WTC11 (cell line): ENCODE measurements around the gene RBBP4. TPM values are rescaled to one million over a fixed set of nuclear protein-coding genes. Genes with fewer than 3 reads are reported as not detected.
A peak's percentile ranks its signal among the peaks of the same experiment; 100 is the strongest.

Source experiments
- ATAC-seq: fragments of 200-7000 bp; cut with Tn5 transposase; 2 replicates; pipeline ENCODE4 v1.10.0; 2021; ENCODE audit warnings: mild to moderate bottlenecking, moderate library complexity
- CTCF ChIA-PET: fragments of 300-600 bp; sonication (Branson Sonifier 250); formaldehyde crosslinking; loops from one replicate; lab custom pipeline; 2021; ENCODE audit warnings: antibody characterized with exemption; lab: Charles Lee
- POLR2A ChIA-PET: fragments of 350-600 bp; sonication (Branson Sonifier 250); formaldehyde crosslinking; loops from one replicate; lab custom pipeline; 2021; ENCODE audit warnings: antibody characterized with exemption; lab: Charles Lee
- DNase-seq: peaks from one replicate; pipeline ENCODE4 v3.0.0; 2021; ENCODE audit warnings: low spot score
- H3K27ac Mint-ChIP-seq: 2 replicates; pipeline ENCODE4 v1.8.0; 2021; ENCODE audit warnings: mixed read lengths
- H3K27me3 Mint-ChIP-seq: 2 replicates; pipeline ENCODE4 v1.8.0; 2021; ENCODE audit warnings: low read depth, mild to moderate bottlenecking, moderate library complexity, mixed read lengths
- H3K36me3 Mint-ChIP-seq: 2 replicates; pipeline ENCODE4 v1.8.0; 2021; ENCODE audit warnings: mixed read lengths
- H3K4me1 Mint-ChIP-seq: 2 replicates; pipeline ENCODE4 v1.8.0; 2022; ENCODE audit warnings: mixed read lengths
- H3K4me3 Mint-ChIP-seq: 2 replicates; pipeline ENCODE4 v1.8.0; 2021; ENCODE audit warnings: mild to moderate bottlenecking, moderate library complexity, mixed read lengths
- H3K9me3 Mint-ChIP-seq: 2 replicates; pipeline ENCODE4 v1.8.0; 2021; ENCODE audit warnings: mixed read lengths
- CDX4 ChIP-seq: fragments of 250-450 bp; sonication (Bioruptor Pico); IDR thresholded peaks from 2 replicates; pipeline ENCODE4 v1.9.0; 2021; ENCODE audit warnings: moderate library complexity, mild to moderate bottlenecking, inconsistent platforms, borderline replicate concordance
- CREM ChIP-seq: sonication (generic); formaldehyde crosslinking; IDR thresholded peaks from 2 replicates; pipeline ENCODE4 v1.8.1; 2022; ENCODE audit warnings: mild to moderate bottlenecking, missing genetic modification reagents, moderate library complexity
- E2F4 ChIP-seq: sonication (generic); formaldehyde crosslinking; IDR thresholded peaks from 2 replicates; pipeline ENCODE4 v1.8.1; 2022; ENCODE audit warnings: low read depth, mild to moderate bottlenecking, moderate library complexity, missing genetic modification reagents, borderline replicate concordance
- GABPB1 ChIP-seq: sonication (generic); formaldehyde crosslinking; IDR thresholded peaks from 2 replicates; pipeline ENCODE4 v1.8.1; 2023; ENCODE audit warnings: mild to moderate bottlenecking, missing genetic modification reagents
- GTF2I ChIP-seq: fragments of 250-450 bp; sonication (Bioruptor Pico); conservative IDR thresholded peaks from 2 replicates; pipeline ENCODE4 v1.4.0; 2021; ENCODE audit warnings: mild to moderate bottlenecking
- HMGA2 ChIP-seq: fragments of 250-450 bp; sonication (Bioruptor Pico); IDR thresholded peaks from 2 replicates; pipeline ENCODE4 v1.4.0; 2021; ENCODE audit warnings: mild to moderate bottlenecking, moderate library complexity
- HMGXB4 ChIP-seq: sonication (generic); formaldehyde crosslinking; IDR thresholded peaks from 2 replicates; pipeline ENCODE4 v1.8.1; 2023; ENCODE audit warnings: mild to moderate bottlenecking, moderate library complexity, missing genetic modification reagents
- KAT7 ChIP-seq: sonication (generic); formaldehyde crosslinking; IDR thresholded peaks from 2 replicates; pipeline ENCODE4 v1.8.1; 2023; ENCODE audit warnings: missing genetic modification reagents, mild to moderate bottlenecking, borderline replicate concordance
- MAX ChIP-seq: sonication (generic); formaldehyde crosslinking; IDR thresholded peaks from 2 replicates; pipeline ENCODE4 v1.8.0; 2022; ENCODE audit warnings: mild to moderate bottlenecking, missing genetic modification reagents
- OVOL2 ChIP-seq: fragments of 250-450 bp; sonication (Bioruptor Pico); IDR thresholded peaks from 2 replicates; pipeline ENCODE4 v1.9.0; 2021; ENCODE audit warnings: mild to moderate bottlenecking, borderline replicate concordance
- RELA ChIP-seq: sonication (generic); formaldehyde crosslinking; IDR thresholded peaks from 2 replicates; pipeline ENCODE4 v1.8.1; 2022; ENCODE audit warnings: missing genetic modification reagents, mild to moderate bottlenecking, borderline replicate concordance
- SP1 ChIP-seq: sonication (generic); formaldehyde crosslinking; conservative IDR thresholded peaks from 2 replicates; pipeline ENCODE4 v1.8.1; 2022; ENCODE audit warnings: missing genetic modification reagents
- TEAD1 ChIP-seq: sonication (generic); formaldehyde crosslinking; IDR thresholded peaks from 2 replicates; pipeline ENCODE4 v1.8.0; 2022; ENCODE audit warnings: mild to moderate bottlenecking, missing genetic modification reagents
- USF1 ChIP-seq: sonication (generic); formaldehyde crosslinking; IDR thresholded peaks from 2 replicates; pipeline ENCODE4 v1.8.0; 2022; ENCODE audit warnings: mild to moderate bottlenecking, missing genetic modification reagents
- ZBTB21 ChIP-seq: sonication (generic); formaldehyde crosslinking; IDR thresholded peaks from 2 replicates; pipeline ENCODE4 v1.8.1; 2023; ENCODE audit warnings: mild to moderate bottlenecking, missing genetic modification reagents, borderline replicate concordance
- ZNF121 ChIP-seq: sonication (generic); formaldehyde crosslinking; IDR thresholded peaks from 2 replicates; pipeline ENCODE4 v1.8.0; 2023; ENCODE audit warnings: missing genetic modification reagents
- ZNF219 ChIP-seq: sonication (generic); formaldehyde crosslinking; IDR thresholded peaks from 2 replicates; pipeline ENCODE4 v1.8.0; 2023; ENCODE audit warnings: missing genetic modification reagents, mild to moderate bottlenecking, borderline replicate concordance
- ZNF263 ChIP-seq: sonication (generic); formaldehyde crosslinking; IDR thresholded peaks from 2 replicates; pipeline ENCODE4 v1.8.1; 2022; ENCODE audit warnings: low read depth, mild to moderate bottlenecking, moderate library complexity, missing genetic modification reagents
- ZNF423 ChIP-seq: fragments of 250-450 bp; sonication (Bioruptor Pico); IDR thresholded peaks from 2 replicates; pipeline ENCODE4 v2.1.2; 2022; ENCODE audit warnings: mild to moderate bottlenecking, moderate library complexity
- ZSCAN18 ChIP-seq: fragments of 250-450 bp; sonication (Bioruptor Pico); IDR thresholded peaks from 2 replicates; pipeline ENCODE4 v2.1.2; 2022; ENCODE audit warnings: mild to moderate bottlenecking, moderate library complexity
- total RNA-seq: library from RNA; stranded (reverse); gene quantifications from 3 replicates; pipeline ENCODE4 v1.2.3, GENCODE V29; 2021

RBBP4 gene
- total RNA-seq, 1 experiment from 2014 or later: 331 TPM

- TF ChIP-seq USF1 (no peak), GTF2I (CRISPR knock-in tag) (no peak), CDX4 (CRISPR knock-in tag) (no peak)
Observed at GRCh38 chr1:32644426-32644825, 6.6 kb upstream of the RBBP4 start (continued).

GRCh38 chr1:32647308-32648134, 3.5 kb upstream of the RBBP4 start:
- CTCF ChIA-PET: no interaction called here
- H3K36me3 Mint-ChIP-seq: peaks cover 29% of the 10 kb centered on the region
- H3K9me3 Mint-ChIP-seq: peaks cover 8% of the 10 kb centered on the region
- no peak for ATAC-seq
- peak overlapping the region; percentile 99; the same call in 1 of the 2 replicates for H3K4me3 Mint-ChIP-seq
- no peak overlapping the region for H3K27ac Mint-ChIP-seq
- peaks cover 20% of the 10 kb centered on the region for H3K4me1 Mint-ChIP-seq
- POLR2A ChIA-PET: no interaction called here
- H3K27me3 Mint-ChIP-seq: no peaks in the 10 kb centered on the region; the same call in 1 of the 2 replicates
- TF ChIP-seq ZNF219 (no peak), ZNF423 (peak; percentile 90)
- no peak for DNase-seq

GRCh38 chr1:32650248-32650751, 708 bp upstream of the RBBP4 start, which contains the start of gene ZBTB8OS:
ZBTB8OS (minus strand) TSS chr1:32650550; CDS start chr1:32650529, 21 bp downstream.
- ChIA-PET POLR2A (interaction anchor here (0.6 to 2.2 kb wide), 16 partner anchors 13 to 577 kb away, joined by 3 to 13 read pairs (median 4); partner anchors contain the start of genes BSDC1, MARCKSL1, TMEM39B and ZBTB8A), CTCF (interaction anchor here (0.5 to 2.7 kb wide), 12 partner anchors 8 to 540 kb away, joined by 3 to 21 read pairs (median 4); no protein-coding TSS in a partner anchor)
- ATAC-seq: peak; percentile 77
- Mint-ChIP-seq H3K27ac (peak within 1 kb of the TSS; percentile 100), H3K9me3 (peaks cover 8% of the 10 kb centered on the region), H3K27me3 (no peaks in the 10 kb centered on the region; the same call in 1 of the 2 replicates), H3K4me1 (peaks cover 27% of the 10 kb centered on the region), H3K4me3 (peak within 1 kb of the TSS; percentile 99), H3K36me3 (peaks cover 52% of the 10 kb centered on the region)
- TF ChIP-seq ZNF121 (CRISPR knock-in tag) (no peak), HMGA2 (CRISPR knock-in tag) (0 out of 2 replicates have a peak, but pooled peaks have one; percentile 19), TEAD1 (CRISPR knock-in tag) (0 out of 2 replicates have a peak, but pooled peaks have one; percentile 39), GABPB1 (CRISPR knock-in tag) (0 out of 2 replicates have a peak, but pooled peaks have one; percentile 28), ZBTB21 (no peak), SP1 (CRISPR knock-in tag) (peak; percentile 83), OVOL2 (CRISPR knock-in tag) (no peak), MAX (CRISPR knock-in tag) (no peak), ZNF423 (no peak)
- peak; percentile 83 for DNase-seq

GRCh38 chr1:32651461-32652073, 559 bp downstream of the RBBP4 start:
- POLR2A ChIA-PET: interaction anchor here (0.7 to 2.2 kb wide), 14 partner anchors 9 to 316 kb away, joined by 3 to 13 read pairs (median 4); partner anchors contain the start of genes BSDC1 and MARCKSL1
- Mint-ChIP-seq H3K4me1 (peaks cover 33% of the 10 kb centered on the region), H3K27ac (peak overlapping the region; percentile 97), H3K4me3 (peak overlapping the region; percentile 99), H3K36me3 (peaks cover 58% of the 10 kb centered on the region), H3K9me3 (peaks cover 8% of the 10 kb centered on the region), H3K27me3 (no peaks in the 10 kb centered on the region; the same call in 1 of the 2 replicates)
- ATAC-seq: no peak; the same call in 1 of the 2 replicates
- CTCF ChIA-PET: interaction anchor here (0.7 to 2.7 kb wide), 13 partner anchors 9 to 257 kb away, joined by 3 to 21 read pairs (median 4); partner anchors contain the start of gene BSDC1
- DNase-seq: no peak
- TF ChIP-seq E2F4 (CRISPR knock-in tag): no peak
- TF ChIP-seq ZNF263 (CRISPR knock-in tag): 0 out of 2 replicates have a peak, but pooled peaks have one; percentile 43
- TF ChIP-seq GTF2I (CRISPR knock-in tag): no peak
- no peak; the same call in 1 of the 2 replicates for TF ChIP-seq CREM (CRISPR knock-in tag)
- TF ChIP-seq HMGXB4 (CRISPR knock-in tag): 0 out of 2 replicates have a peak, but pooled peaks have one; percentile 43
- TF ChIP-seq KAT7 (CRISPR knock-in tag): peak; percentile 25; the same call in 1 of the 2 replicates
- TF ChIP-seq ZNF219: 0 out of 2 replicates have a peak, but pooled peaks have one; percentile 55
- TF ChIP-seq TEAD1 (CRISPR knock-in tag): peak; percentile 13
- TF ChIP-seq ZSCAN18 (CRISPR knock-in tag): no peak
- no peak for TF ChIP-seq RELA (CRISPR knock-in tag)
- no peak for TF ChIP-seq ZBTB21
